GM23338 (cell line): Measurements from ENCODE around the gene MEIS3. TPM values are rescaled to one million over a fixed set of nuclear protein-coding genes. Genes with fewer than 3 reads are reported as not detected.

Experiments
- ATAC-seq: fragments of 200-7000 bp; cut with Tn5 transposase; 3 replicates; pipeline ENCODE4 v1.9.1; 2020
- DNase-seq: peaks from one replicate; pipeline ENCODE4 v3.0.0-alpha.2; 2015; ENCODE audit warnings: low spot score
- H2AFZ ChIP-seq: fragments of 200-600 bp; sonication (generic); 2 replicates; pipeline ENCODE4 v1.8.0; 2016; ENCODE audit warnings: antibody characterized with exemption, mild to moderate bottlenecking, moderate library complexity
- H3F3A ChIP-seq: fragments of 200-600 bp; sonication (generic); replicated peaks from 2 replicates; pipeline ENCODE4 v1.8.0; 2017; ENCODE audit warnings: antibody characterized with exemption, mixed run types, low read depth
- H3K27ac ChIP-seq: fragments of 200-600 bp; sonication (generic); 2 replicates; pipeline ENCODE4 v1.6.1; 2016; ENCODE audit warnings: low read depth
- H3K27me3 ChIP-seq: fragments of 200-600 bp; sonication (generic); 2 replicates; pipeline ENCODE4 v1.8.0; 2016; ENCODE audit warnings: mild to moderate bottlenecking, mixed run types, moderate library complexity; ENCODE audit not compliant: insufficient read depth
- H3K36me3 ChIP-seq: fragments of 200-600 bp; sonication (generic); 2 replicates; pipeline ENCODE4 v1.8.0; 2016; ENCODE audit warnings: mild to moderate bottlenecking; ENCODE audit not compliant: insufficient read depth
- H3K4me1 ChIP-seq: fragments of 200-600 bp; sonication (generic); 2 replicates; pipeline ENCODE4 v1.8.0; 2016; ENCODE audit warnings: mild to moderate bottlenecking, moderate library complexity; ENCODE audit not compliant: insufficient read depth
- H3K4me2 ChIP-seq: fragments of 200-600 bp; sonication (generic); 2 replicates; pipeline ENCODE4 v1.7.1; 2017; ENCODE audit warnings: mixed run types
- H3K4me3 ChIP-seq: fragments of 200-600 bp; sonication (generic); 2 replicates; pipeline ENCODE4 v1.6.1; 2016; ENCODE audit warnings: mixed run types
- H3K79me2 ChIP-seq: fragments of 200-600 bp; sonication (generic); replicated peaks from 2 replicates; pipeline ENCODE4 v1.8.0; 2017; ENCODE audit warnings: mild to moderate bottlenecking; ENCODE audit not compliant: insufficient read depth
- H3K9me2 ChIP-seq: fragments of 200-600 bp; sonication (generic); 2 replicates; pipeline ENCODE4 v1.8.0; 2017; ENCODE audit not compliant: insufficient read depth
- H4K20me1 ChIP-seq: fragments of 200-600 bp; sonication (generic); replicated peaks from 2 replicates; pipeline ENCODE4 v1.8.0; 2017; ENCODE audit warnings: mild to moderate bottlenecking; ENCODE audit not compliant: insufficient read depth
- H3K27ac Mint-ChIP-seq: 2 replicates; pipeline ENCODE4 v1.8.0; 2020; ENCODE audit warnings: inconsistent platforms, mild to moderate bottlenecking, moderate library complexity, mixed read lengths
- H3K27me3 Mint-ChIP-seq: 3 replicates; pipeline ENCODE4 v1.8.0; 2022; ENCODE audit warnings: low read depth, mild to moderate bottlenecking, moderate library complexity, mixed read lengths, inconsistent platforms; ENCODE audit not compliant: insufficient read depth, poor library complexity
- H3K36me3 Mint-ChIP-seq: 3 replicates; pipeline ENCODE4 v1.8.0; 2021; ENCODE audit warnings: low read depth, mild to moderate bottlenecking, inconsistent platforms, moderate library complexity, mixed read lengths
- H3K4me1 Mint-ChIP-seq: 3 replicates; pipeline ENCODE4 v1.8.0; 2020; ENCODE audit warnings: mild to moderate bottlenecking, inconsistent platforms, mixed read lengths
- H3K4me3 Mint-ChIP-seq: 3 replicates; pipeline ENCODE4 v1.8.0; 2021; ENCODE audit warnings: moderate library complexity, mild to moderate bottlenecking, inconsistent platforms, mixed read lengths
- H3K9me3 Mint-ChIP-seq: 3 replicates; pipeline ENCODE4 v1.8.0; 2020; ENCODE audit warnings: moderate library complexity, mild to moderate bottlenecking, inconsistent platforms, mixed read lengths
- CREB1 ChIP-seq: fragments of 250-450 bp; sonication (Bioruptor Pico); IDR thresholded peaks from 2 replicates; pipeline ENCODE4 v1.5.0; 2020; ENCODE audit warnings: low read depth, mild to moderate bottlenecking, moderate library complexity
- EZH2 ChIP-seq: fragments of 200-600 bp; sonication (generic); IDR thresholded peaks from one replicate; pipeline ENCODE4 v1.8.0; 2017; ENCODE audit warnings: antibody characterized with exemption, mild to moderate bottlenecking, low read depth; ENCODE audit not compliant: unreplicated experiment
- EZH2phosphoT487 ChIP-seq: fragments of 200-600 bp; sonication (generic); IDR thresholded peaks from one replicate; pipeline ENCODE4 v1.8.1; 2018; ENCODE audit warnings: antibody characterized with exemption; ENCODE audit not compliant: unreplicated experiment
- POLR2AphosphoS5 ChIP-seq: IDR thresholded peaks from 2 replicates; pipeline ENCODE4 v1.6.1; 2016; ENCODE audit warnings: antibody characterized with exemption, low read depth
- STAT1 ChIP-seq: IDR thresholded peaks from one replicate; pipeline ENCODE4 v1.6.1; 2016; ENCODE audit warnings: antibody characterized with exemption; ENCODE audit not compliant: unreplicated experiment
- ZNF114 ChIP-seq: fragments of 250-450 bp; sonication (Bioruptor Pico); IDR thresholded peaks from 2 replicates; pipeline ENCODE4 v1.5.0; 2020; ENCODE audit warnings: mild to moderate bottlenecking, moderate library complexity
- polyA plus RNA-seq: library from polyadenylated mRNA; unstranded; fragments of >200 nt; fragmentation: Nextera tagmentation; extraction: Ambion mirVana; gene quantifications from 2 replicates; pipeline ENCODE4 v1.2.1, GENCODE V29; 2016
- total RNA-seq: library from RNA; depleted of rRNA; stranded (reverse); fragments of >200 nt; shearing (Covaris generic); gene quantifications from 2 replicates; pipeline ENCODE4 v1.2.3, GENCODE V29; 2014
- TF ChIP-seq, protein P1 (sequence below), 2 experiments: fragments of 200-600 bp in 1 of 2; sonication (generic) in 1 of 2; conservative IDR thresholded peaks; 2 replicates each; pipeline versions ENCODE4 v1.5.1 to v1.6.1; 2016 to 2017; ENCODE audit warnings: antibody characterized with exemption in 2 of 2, low read depth in 2 of 2, mild to moderate bottlenecking in 2 of 2, moderate library complexity in 1 of 2
- TF ChIP-seq, protein P2 (sequence below): IDR thresholded peaks from 2 replicates; pipeline ENCODE4 v1.6.1; 2016; ENCODE audit warnings: antibody characterized with exemption
- TF ChIP-seq, protein P3 (sequence below): IDR thresholded peaks from one replicate; pipeline ENCODE4 v1.6.1; 2018; ENCODE audit warnings: antibody characterized with exemption; ENCODE audit not compliant: unreplicated experiment

The MEIS3 gene
- total and polyA plus RNA-seq, 2 experiments from 2014 or later = 20.6 to 33.7 TPM

DNA sequence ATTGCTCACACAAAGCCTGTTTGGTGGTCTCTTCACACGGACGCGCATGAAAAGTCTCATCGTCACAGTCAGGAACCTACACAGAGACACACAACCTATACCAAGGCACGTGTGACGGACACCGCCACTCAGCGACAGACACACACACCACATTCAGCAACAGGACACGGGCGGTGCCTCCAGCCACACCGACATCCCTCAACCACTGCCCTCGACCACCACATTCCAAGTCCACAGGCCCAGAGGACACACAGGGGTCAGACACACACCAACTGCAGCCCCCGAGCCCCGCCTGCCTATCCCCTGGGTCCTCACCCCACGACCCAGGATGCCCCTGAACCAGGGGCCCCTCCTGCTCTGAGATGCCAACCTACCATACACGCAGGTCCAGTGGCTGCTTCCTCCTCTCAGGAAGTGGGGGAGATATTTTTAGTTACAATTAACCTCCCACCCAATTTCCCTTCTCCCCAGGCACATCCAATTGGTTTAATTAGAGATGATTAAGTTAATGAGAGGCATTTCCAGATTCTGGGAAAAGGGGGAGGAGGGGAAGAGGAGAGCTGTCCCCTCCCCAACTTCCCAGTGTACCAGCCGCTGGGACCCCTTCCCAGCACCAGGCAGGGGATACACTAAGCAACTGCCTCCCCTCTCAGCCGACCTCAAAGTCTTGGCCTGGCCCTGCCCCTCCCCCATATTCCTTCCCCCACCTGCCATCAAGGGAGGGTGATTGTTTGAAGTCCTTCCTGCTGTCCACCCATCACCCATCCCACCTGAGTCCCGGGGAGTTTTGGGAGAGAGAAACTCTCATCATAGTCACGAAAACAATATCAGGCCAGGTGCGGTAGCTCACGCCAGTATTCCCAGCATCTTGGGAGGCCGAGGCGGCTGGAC is 20.4 kb downstream of the MEIS3 start:
- H3K27ac ChIP-seq = peak overlapping the region; percentile 100
- Mint-ChIP-seq H3K27me3 (peaks cover 9% of the 10 kb centered on the region), H3K4me1 (peaks cover 38% of the 10 kb centered on the region), H3K4me3 (peak overlapping the region; percentile 41), H3K9me3 (peaks cover 6% of the 10 kb centered on the region), H3K36me3 (peaks cover 6% of the 10 kb centered on the region), H3K27ac (peak overlapping the region; percentile 92)
- no peaks in the 10 kb centered on the region for H4K20me1 ChIP-seq
- no peaks in the 10 kb centered on the region for H3K36me3 ChIP-seq
- H3K79me2 ChIP-seq = no peaks in the 10 kb centered on the region
- H3F3A ChIP-seq = 0 out of 2 replicates have a peak, but pooled peaks cover 6% of the 10 kb centered on the region
- peaks cover 18% of the 10 kb centered on the region for H3K4me1 ChIP-seq
- H3K9me2 ChIP-seq = no peaks in the 10 kb centered on the region
- H3K4me3 ChIP-seq = peak overlapping the region; percentile 41
- peak overlapping the region; percentile 78 for H3K4me2 ChIP-seq
- no peak overlapping the region for H2AFZ ChIP-seq
- TF ChIP-seq, protein P1, sequence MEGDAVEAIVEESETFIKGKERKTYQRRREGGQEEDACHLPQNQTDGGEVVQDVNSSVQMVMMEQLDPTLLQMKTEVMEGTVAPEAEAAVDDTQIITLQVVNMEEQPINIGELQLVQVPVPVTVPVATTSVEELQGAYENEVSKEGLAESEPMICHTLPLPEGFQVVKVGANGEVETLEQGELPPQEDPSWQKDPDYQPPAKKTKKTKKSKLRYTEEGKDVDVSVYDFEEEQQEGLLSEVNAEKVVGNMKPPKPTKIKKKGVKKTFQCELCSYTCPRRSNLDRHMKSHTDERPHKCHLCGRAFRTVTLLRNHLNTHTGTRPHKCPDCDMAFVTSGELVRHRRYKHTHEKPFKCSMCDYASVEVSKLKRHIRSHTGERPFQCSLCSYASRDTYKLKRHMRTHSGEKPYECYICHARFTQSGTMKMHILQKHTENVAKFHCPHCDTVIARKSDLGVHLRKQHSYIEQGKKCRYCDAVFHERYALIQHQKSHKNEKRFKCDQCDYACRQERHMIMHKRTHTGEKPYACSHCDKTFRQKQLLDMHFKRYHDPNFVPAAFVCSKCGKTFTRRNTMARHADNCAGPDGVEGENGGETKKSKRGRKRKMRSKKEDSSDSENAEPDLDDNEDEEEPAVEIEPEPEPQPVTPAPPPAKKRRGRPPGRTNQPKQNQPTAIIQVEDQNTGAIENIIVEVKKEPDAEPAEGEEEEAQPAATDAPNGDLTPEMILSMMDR (conservative IDR thresholded peaks at IDR 0.05; ENCODE audit: low read depth in 2 of 2) = no peak
- TF ChIP-seq EZH2phosphoT487 = no peak
- peak; percentile 12; the same call in 1 of the 2 replicates for TF ChIP-seq POLR2AphosphoS5
- no peaks in the 10 kb centered on the region for H3K27me3 ChIP-seq
- ATAC-seq (peak; percentile 75), DNase-seq (peak; percentile 63)

DNA sequence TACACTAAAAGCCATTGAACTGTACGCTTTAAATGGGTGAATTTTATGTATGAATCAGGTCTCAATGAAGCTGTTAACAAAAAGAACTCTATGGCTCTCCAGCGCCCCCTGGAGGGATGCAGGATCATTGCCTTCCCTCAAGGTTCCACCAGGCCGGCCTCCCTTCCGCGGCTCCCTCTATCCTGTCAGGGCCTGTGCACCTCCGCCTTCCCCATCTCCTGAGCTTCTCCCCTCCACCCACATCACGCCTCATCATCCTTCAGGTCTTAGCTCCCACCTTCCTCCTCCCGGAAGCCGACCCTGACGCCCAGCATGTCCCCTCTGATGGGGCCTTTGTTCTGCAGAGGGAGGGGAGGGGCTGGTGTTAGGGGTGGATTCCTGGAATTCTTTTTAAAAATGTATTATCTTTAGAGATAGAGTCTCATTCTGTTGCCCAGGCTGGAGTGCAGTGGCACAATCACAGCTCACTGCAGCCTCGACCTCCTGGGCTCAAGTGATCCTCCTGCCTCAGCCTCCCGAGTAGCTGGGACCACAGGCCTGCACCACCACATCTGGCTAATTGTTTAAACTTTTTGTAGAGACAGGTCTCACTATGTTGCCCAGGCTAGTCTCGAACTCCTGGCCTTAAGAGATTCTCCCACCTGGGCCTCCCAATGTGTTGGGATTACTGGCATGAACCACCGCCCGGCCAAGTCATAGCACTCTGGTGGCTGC is 27.7 kb downstream of the MEIS3 start:
- no peak overlapping the region for H3K4me3 ChIP-seq
- no peaks in the 10 kb centered on the region for H3K79me2 ChIP-seq
- peaks cover 24% of the 10 kb centered on the region for H3K27me3 Mint-ChIP-seq
- no peak overlapping the region; the same call in 2 of the 3 replicates for H3K4me3 Mint-ChIP-seq
- peak; percentile 98 for DNase-seq
- H3K36me3 Mint-ChIP-seq = peaks cover 31% of the 10 kb centered on the region
- no peaks in the 10 kb centered on the region for H4K20me1 ChIP-seq
- peak overlapping the region; percentile 86 for H3K27ac ChIP-seq
- H3K4me1 Mint-ChIP-seq = peaks cover 25% of the 10 kb centered on the region
- peaks cover 32% of the 10 kb centered on the region for H3K9me3 Mint-ChIP-seq
- H2AFZ ChIP-seq = no peak overlapping the region
- peak; percentile 100 for ATAC-seq
- peaks cover 11% of the 10 kb centered on the region; the same call in 1 of the 2 replicates for H3F3A ChIP-seq
- no peaks in the 10 kb centered on the region for H3K27me3 ChIP-seq
- peak overlapping the region; percentile 73 for H3K27ac Mint-ChIP-seq
- no peak overlapping the region for H3K4me2 ChIP-seq
- no peaks in the 10 kb centered on the region for H3K36me3 ChIP-seq
- H3K4me1 ChIP-seq = peaks cover 6% of the 10 kb centered on the region; the same call in 1 of the 2 replicates
- no peaks in the 10 kb centered on the region for H3K9me2 ChIP-seq
- TF ChIP-seq STAT1 (no peak), EZH2 (no peak), POLR2AphosphoS5 (no peak), CREB1 (CRISPR knock-in tag) (peak; percentile 54; the same call in 1 of the 2 replicates), EZH2phosphoT487 (no peak), ZNF114 (CRISPR knock-in tag) (no peak)
- TF ChIP-seq, protein P1 (conservative IDR thresholded peaks at IDR 0.05; ENCODE audit: low read depth in 2 of 2) = peak; percentile 84 to 96
- TF ChIP-seq, protein P2, sequence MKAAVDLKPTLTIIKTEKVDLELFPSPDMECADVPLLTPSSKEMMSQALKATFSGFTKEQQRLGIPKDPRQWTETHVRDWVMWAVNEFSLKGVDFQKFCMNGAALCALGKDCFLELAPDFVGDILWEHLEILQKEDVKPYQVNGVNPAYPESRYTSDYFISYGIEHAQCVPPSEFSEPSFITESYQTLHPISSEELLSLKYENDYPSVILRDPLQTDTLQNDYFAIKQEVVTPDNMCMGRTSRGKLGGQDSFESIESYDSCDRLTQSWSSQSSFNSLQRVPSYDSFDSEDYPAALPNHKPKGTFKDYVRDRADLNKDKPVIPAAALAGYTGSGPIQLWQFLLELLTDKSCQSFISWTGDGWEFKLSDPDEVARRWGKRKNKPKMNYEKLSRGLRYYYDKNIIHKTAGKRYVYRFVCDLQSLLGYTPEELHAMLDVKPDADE = peak; percentile 39; the same call in 1 of the 2 replicates
- TF ChIP-seq, protein P3, sequence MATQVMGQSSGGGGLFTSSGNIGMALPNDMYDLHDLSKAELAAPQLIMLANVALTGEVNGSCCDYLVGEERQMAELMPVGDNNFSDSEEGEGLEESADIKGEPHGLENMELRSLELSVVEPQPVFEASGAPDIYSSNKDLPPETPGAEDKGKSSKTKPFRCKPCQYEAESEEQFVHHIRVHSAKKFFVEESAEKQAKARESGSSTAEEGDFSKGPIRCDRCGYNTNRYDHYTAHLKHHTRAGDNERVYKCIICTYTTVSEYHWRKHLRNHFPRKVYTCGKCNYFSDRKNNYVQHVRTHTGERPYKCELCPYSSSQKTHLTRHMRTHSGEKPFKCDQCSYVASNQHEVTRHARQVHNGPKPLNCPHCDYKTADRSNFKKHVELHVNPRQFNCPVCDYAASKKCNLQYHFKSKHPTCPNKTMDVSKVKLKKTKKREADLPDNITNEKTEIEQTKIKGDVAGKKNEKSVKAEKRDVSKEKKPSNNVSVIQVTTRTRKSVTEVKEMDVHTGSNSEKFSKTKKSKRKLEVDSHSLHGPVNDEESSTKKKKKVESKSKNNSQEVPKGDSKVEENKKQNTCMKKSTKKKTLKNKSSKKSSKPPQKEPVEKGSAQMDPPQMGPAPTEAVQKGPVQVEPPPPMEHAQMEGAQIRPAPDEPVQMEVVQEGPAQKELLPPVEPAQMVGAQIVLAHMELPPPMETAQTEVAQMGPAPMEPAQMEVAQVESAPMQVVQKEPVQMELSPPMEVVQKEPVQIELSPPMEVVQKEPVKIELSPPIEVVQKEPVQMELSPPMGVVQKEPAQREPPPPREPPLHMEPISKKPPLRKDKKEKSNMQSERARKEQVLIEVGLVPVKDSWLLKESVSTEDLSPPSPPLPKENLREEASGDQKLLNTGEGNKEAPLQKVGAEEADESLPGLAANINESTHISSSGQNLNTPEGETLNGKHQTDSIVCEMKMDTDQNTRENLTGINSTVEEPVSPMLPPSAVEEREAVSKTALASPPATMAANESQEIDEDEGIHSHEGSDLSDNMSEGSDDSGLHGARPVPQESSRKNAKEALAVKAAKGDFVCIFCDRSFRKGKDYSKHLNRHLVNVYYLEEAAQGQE = no peak
